Endothelial cell of umbilical vein (primary cell): ENCODE results near the gene CALML6.

ENCODE experiments used
- EZH2 ChIP-seq: IDR thresholded peaks from 2 replicates; pipeline ENCODE4 v1.6.1; 2012; ENCODE audit warnings: borderline replicate concordance, low read depth, mild to moderate bottlenecking, moderate library complexity, low read length, inconsistent platforms; ENCODE audit not compliant: severe bottlenecking
- TF ChIP-seq, protein P1 (sequence below), 2 donors: IDR thresholded peaks; 1 replicate in 1 of 2; 2 replicates in 1 of 2; pipeline ENCODE4 v1.5.1; 2011; ENCODE audit warnings: low read length in 2 of 2, mild to moderate bottlenecking in 2 of 2, moderate library complexity in 2 of 2, control low read depth in 1 of 2, inconsistent platforms in 1 of 2, low read depth in 1 of 2; ENCODE audit not compliant: insufficient read depth in 1 of 2; ENCODE audit errors: extremely low read depth in 1 of 2

DNA sequence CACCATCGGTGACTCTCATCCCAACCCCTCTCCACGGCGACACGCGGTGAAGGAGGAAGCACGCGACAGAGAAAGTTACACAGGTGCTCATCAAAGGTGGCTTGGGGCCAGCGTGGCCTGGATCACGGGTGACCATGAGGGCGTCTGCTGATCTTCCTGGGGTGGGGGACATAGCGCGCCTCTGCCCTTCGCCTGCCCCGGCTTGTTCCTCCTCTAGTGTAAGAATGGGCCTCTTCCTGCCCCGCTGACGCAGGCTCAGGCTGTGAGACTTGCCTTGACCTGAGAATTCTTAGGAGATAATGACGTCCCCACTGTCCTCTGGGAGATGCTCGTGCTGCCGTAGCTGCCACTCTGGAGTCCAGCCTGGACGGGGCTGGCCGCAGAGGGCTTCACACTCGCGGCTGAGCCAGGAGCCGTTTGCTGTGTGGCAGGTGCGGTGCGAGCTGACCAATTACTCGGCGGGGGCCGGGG, 43.0 kb downstream of the CALML6 start:
- TF ChIP-seq, protein P1, sequence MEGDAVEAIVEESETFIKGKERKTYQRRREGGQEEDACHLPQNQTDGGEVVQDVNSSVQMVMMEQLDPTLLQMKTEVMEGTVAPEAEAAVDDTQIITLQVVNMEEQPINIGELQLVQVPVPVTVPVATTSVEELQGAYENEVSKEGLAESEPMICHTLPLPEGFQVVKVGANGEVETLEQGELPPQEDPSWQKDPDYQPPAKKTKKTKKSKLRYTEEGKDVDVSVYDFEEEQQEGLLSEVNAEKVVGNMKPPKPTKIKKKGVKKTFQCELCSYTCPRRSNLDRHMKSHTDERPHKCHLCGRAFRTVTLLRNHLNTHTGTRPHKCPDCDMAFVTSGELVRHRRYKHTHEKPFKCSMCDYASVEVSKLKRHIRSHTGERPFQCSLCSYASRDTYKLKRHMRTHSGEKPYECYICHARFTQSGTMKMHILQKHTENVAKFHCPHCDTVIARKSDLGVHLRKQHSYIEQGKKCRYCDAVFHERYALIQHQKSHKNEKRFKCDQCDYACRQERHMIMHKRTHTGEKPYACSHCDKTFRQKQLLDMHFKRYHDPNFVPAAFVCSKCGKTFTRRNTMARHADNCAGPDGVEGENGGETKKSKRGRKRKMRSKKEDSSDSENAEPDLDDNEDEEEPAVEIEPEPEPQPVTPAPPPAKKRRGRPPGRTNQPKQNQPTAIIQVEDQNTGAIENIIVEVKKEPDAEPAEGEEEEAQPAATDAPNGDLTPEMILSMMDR (IDR thresholded peaks at IDR 0.05; ENCODE audit: extremely low read depth in 1 of 2, insufficient read depth in 1 of 2, low read depth in 1 of 2, low read length in 2 of 2) = no peak
- TF ChIP-seq EZH2 = no peak
